ENCODE measurements around the gene PKDCC.
"Not testable (repeated sequence)": the region's sequence is repeated elsewhere in the genome, so short reads cannot be mapped to it uniquely, and the experiment has no call there.

The PKDCC gene

GRCh38 chr2:42013409-42013808 is 34.4 kb upstream of the PKDCC start:
- H3K4me3 ChIP-seq: no peak overlapping the region
- no peak for DNase-seq (ENCODE audit: low spot score in 2 of 2)
- H3K9me3 ChIP-seq: no peaks in the 10 kb centered on the region; the same call in 1 of the 2 replicates
- no peaks in the 10 kb centered on the region for H3K36me3 ChIP-seq (replicated peaks)
- in situ Hi-C loops (cut with MboI; ENCODE audit: low sequenced_read_pairs): no loop called here
- H3K27me3 ChIP-seq (ENCODE audit: low read depth): no peaks in the 10 kb centered on the region
- no peaks in the 10 kb centered on the region for H3K4me1 ChIP-seq

GRCh38 chr2:42021464-42021863 is 26.4 kb upstream of the PKDCC start:
- Histone ChIP-seq H3K4me3 (no peak overlapping the region), H3K36me3 (replicated peaks) (no peaks in the 10 kb centered on the region), H3K4me1 (no peaks in the 10 kb centered on the region), H3K9me3 (no peaks in the 10 kb centered on the region; the same call in 1 of the 2 replicates), H3K27me3 (ENCODE audit: low read depth) (peaks cover 11% of the 10 kb centered on the region)
- DNase-seq (ENCODE audit: low spot score in 2 of 2): no peak
- in situ Hi-C loops (cut with MboI; ENCODE audit: low sequenced_read_pairs): no loop called here

- Histone ChIP-seq H3K4me3 (no peak overlapping the region), H3K9me3 (no peaks in the 10 kb centered on the region)
Measured at GRCh38 chr2:42025151-42025582, 22.7 kb upstream of the PKDCC start.

GRCh38 chr2:42026272-42026671 is 21.5 kb upstream of the PKDCC start:
- no peak overlapping the region for H3K4me3 ChIP-seq
- peaks cover 18% of the 10 kb centered on the region for H3K27me3 ChIP-seq (ENCODE audit: low read depth)
- DNase-seq (ENCODE audit: low spot score in 2 of 2): no peak
- in situ Hi-C loops (cut with MboI; ENCODE audit: low sequenced_read_pairs): no loop called here
- no peaks in the 10 kb centered on the region for H3K36me3 ChIP-seq (replicated peaks)
- H3K4me1 ChIP-seq: no peaks in the 10 kb centered on the region
- H3K9me3 ChIP-seq: no peaks in the 10 kb centered on the region

More at GRCh38 chr2:42025151-42025582, 22.7 kb upstream of the PKDCC start:
- peaks cover 18% of the 10 kb centered on the region for H3K27me3 ChIP-seq (ENCODE audit: low read depth)
- no peaks in the 10 kb centered on the region for H3K4me1 ChIP-seq
- DNase-seq (ENCODE audit: low spot score in 2 of 2): no peak
- in situ Hi-C loops (cut with MboI; ENCODE audit: low sequenced_read_pairs): no loop called here
- H3K36me3 ChIP-seq (replicated peaks): no peaks in the 10 kb centered on the region

- no peak overlapping the region for H3K4me3 ChIP-seq
- H3K4me1 ChIP-seq: no peaks in the 10 kb centered on the region
- no peak for DNase-seq (ENCODE audit: low spot score in 2 of 2)
Measured at GRCh38 chr2:42028571-42029148, 19.2 kb upstream of the PKDCC start.

GRCh38 chr2:42029171-42029570 is 18.6 kb upstream of the PKDCC start:
- in situ Hi-C loops (cut with MboI; ENCODE audit: low sequenced_read_pairs): no loop called here
- Histone ChIP-seq H3K4me3 (no peak overlapping the region), H3K27me3 (ENCODE audit: low read depth) (peaks cover 10% of the 10 kb centered on the region), H3K4me1 (no peaks in the 10 kb centered on the region), H3K9me3 (no peaks in the 10 kb centered on the region), H3K36me3 (replicated peaks) (no peaks in the 10 kb centered on the region)
- no peak for DNase-seq (ENCODE audit: low spot score in 2 of 2)

More at GRCh38 chr2:42028571-42029148, 19.2 kb upstream of the PKDCC start:
- in situ Hi-C loops (cut with MboI; ENCODE audit: low sequenced_read_pairs): no loop called here
- Histone ChIP-seq H3K27me3 (ENCODE audit: low read depth) (peaks cover 12% of the 10 kb centered on the region), H3K36me3 (replicated peaks) (no peaks in the 10 kb centered on the region), H3K9me3 (no peaks in the 10 kb centered on the region)

- H3K4me1 ChIP-seq: no peaks in the 10 kb centered on the region
- H3K27me3 ChIP-seq (ENCODE audit: low read depth): peaks cover 10% of the 10 kb centered on the region
- H3K4me3 ChIP-seq: no peak overlapping the region
- no peaks in the 10 kb centered on the region for H3K36me3 ChIP-seq (replicated peaks)
- DNase-seq (ENCODE audit: low spot score in 2 of 2): no peak
- H3K9me3 ChIP-seq: no peaks in the 10 kb centered on the region
- in situ Hi-C loops (cut with MboI; ENCODE audit: low sequenced_read_pairs): no loop called here
Measured at GRCh38 chr2:42029639-42030199, 18.1 kb upstream of the PKDCC start.

- peaks cover 10% of the 10 kb centered on the region for H3K27me3 ChIP-seq (ENCODE audit: low read depth)
- no peak for DNase-seq (ENCODE audit: low spot score in 2 of 2)
- H3K9me3 ChIP-seq: no peaks in the 10 kb centered on the region
- no peaks in the 10 kb centered on the region for H3K36me3 ChIP-seq (replicated peaks)
- H3K4me1 ChIP-seq: no peaks in the 10 kb centered on the region
- in situ Hi-C loops (cut with MboI; ENCODE audit: low sequenced_read_pairs): no loop called here
- no peak overlapping the region for H3K4me3 ChIP-seq
Measured at GRCh38 chr2:42030200-42030759, 17.5 kb upstream of the PKDCC start.

- no peaks in the 10 kb centered on the region for H3K9me3 ChIP-seq
- H3K36me3 ChIP-seq (replicated peaks): no peaks in the 10 kb centered on the region
- peaks cover 10% of the 10 kb centered on the region for H3K27me3 ChIP-seq (ENCODE audit: low read depth)
- DNase-seq (ENCODE audit: low spot score in 2 of 2): no peak
- no peak overlapping the region for H3K4me3 ChIP-seq
- in situ Hi-C loops (cut with MboI; ENCODE audit: low sequenced_read_pairs): no loop called here
- no peaks in the 10 kb centered on the region for H3K4me1 ChIP-seq
Measured at GRCh38 chr2:42030829-42031228, 17.0 kb upstream of the PKDCC start.

GRCh38 chr2:42031281-42032223 is 16.3 kb upstream of the PKDCC start:
- H3K4me1 ChIP-seq: no peaks in the 10 kb centered on the region

GRCh38 chr2:42032224-42032620 is 15.6 kb upstream of the PKDCC start:
- H3K4me3 ChIP-seq: no peak overlapping the region
- DNase-seq (ENCODE audit: low spot score in 2 of 2): no peak
- in situ Hi-C loops (cut with MboI; ENCODE audit: low sequenced_read_pairs): no loop called here
- no peaks in the 10 kb centered on the region for H3K9me3 ChIP-seq
- H3K27me3 ChIP-seq (ENCODE audit: low read depth): 0 out of 2 replicates have a peak, but pooled peaks cover under 1% of the 10 kb centered on the region
- no peaks in the 10 kb centered on the region for H3K36me3 ChIP-seq (replicated peaks)
- H3K4me1 ChIP-seq: no peaks in the 10 kb centered on the region

More at GRCh38 chr2:42031281-42032223, 16.3 kb upstream of the PKDCC start:
- H3K4me3 ChIP-seq: no peak overlapping the region
- no peak for DNase-seq (ENCODE audit: low spot score in 2 of 2)
- peaks cover 6% of the 10 kb centered on the region for H3K27me3 ChIP-seq (ENCODE audit: low read depth)
- in situ Hi-C loops (cut with MboI; ENCODE audit: low sequenced_read_pairs): no loop called here
- H3K9me3 ChIP-seq: no peaks in the 10 kb centered on the region
- H3K36me3 ChIP-seq (replicated peaks): no peaks in the 10 kb centered on the region

GRCh38 chr2:42032745-42033144 is 15.1 kb upstream of the PKDCC start:
- in situ Hi-C loops (cut with MboI; ENCODE audit: low sequenced_read_pairs): no loop called here

GRCh38 chr2:42034096-42034495 is 13.7 kb upstream of the PKDCC start:
- H3K27me3 ChIP-seq (ENCODE audit: low read depth); DNase-seq (ENCODE audit: low spot score in 2 of 2); H3K9me3 ChIP-seq; H3K4me1 ChIP-seq; H3K4me3 ChIP-seq; in situ Hi-C loops (cut with MboI; ENCODE audit: low sequenced_read_pairs); H3K36me3 ChIP-seq (replicated peaks): not testable (repeated sequence)

More at GRCh38 chr2:42032745-42033144, 15.1 kb upstream of the PKDCC start:
- no peak overlapping the region for H3K4me3 ChIP-seq
- no peaks in the 10 kb centered on the region for H3K27me3 ChIP-seq (ENCODE audit: low read depth)
- H3K36me3 ChIP-seq (replicated peaks): no peaks in the 10 kb centered on the region
- DNase-seq (ENCODE audit: low spot score in 2 of 2): no peak
- no peaks in the 10 kb centered on the region for H3K4me1 ChIP-seq
- no peaks in the 10 kb centered on the region for H3K9me3 ChIP-seq
